Measurements from ENCODE around the gene CDK5R2.

- TF ChIP-seq, protein P1, sequence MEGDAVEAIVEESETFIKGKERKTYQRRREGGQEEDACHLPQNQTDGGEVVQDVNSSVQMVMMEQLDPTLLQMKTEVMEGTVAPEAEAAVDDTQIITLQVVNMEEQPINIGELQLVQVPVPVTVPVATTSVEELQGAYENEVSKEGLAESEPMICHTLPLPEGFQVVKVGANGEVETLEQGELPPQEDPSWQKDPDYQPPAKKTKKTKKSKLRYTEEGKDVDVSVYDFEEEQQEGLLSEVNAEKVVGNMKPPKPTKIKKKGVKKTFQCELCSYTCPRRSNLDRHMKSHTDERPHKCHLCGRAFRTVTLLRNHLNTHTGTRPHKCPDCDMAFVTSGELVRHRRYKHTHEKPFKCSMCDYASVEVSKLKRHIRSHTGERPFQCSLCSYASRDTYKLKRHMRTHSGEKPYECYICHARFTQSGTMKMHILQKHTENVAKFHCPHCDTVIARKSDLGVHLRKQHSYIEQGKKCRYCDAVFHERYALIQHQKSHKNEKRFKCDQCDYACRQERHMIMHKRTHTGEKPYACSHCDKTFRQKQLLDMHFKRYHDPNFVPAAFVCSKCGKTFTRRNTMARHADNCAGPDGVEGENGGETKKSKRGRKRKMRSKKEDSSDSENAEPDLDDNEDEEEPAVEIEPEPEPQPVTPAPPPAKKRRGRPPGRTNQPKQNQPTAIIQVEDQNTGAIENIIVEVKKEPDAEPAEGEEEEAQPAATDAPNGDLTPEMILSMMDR (IDR thresholded peaks at IDR 0.05; ENCODE audit: borderline replicate concordance, extremely low read depth, low read length, poor library complexity, severe bottlenecking), result no peak
- no peak for TF ChIP-seq EZH2 (IDR thresholded peaks at IDR 0.05; ENCODE audit: borderline replicate concordance, low read depth, low read length, severe bottlenecking)
Observed at GRCh38 chr2:218985325-218986091, 26.0 kb downstream of the CDK5R2 start.
